K562 (cell line): ENCODE results near the gene PHETA2. TPM values are rescaled to one million over a fixed set of nuclear protein-coding genes. Genes with fewer than 3 reads are reported as not detected.

Source experiments
- ARID2 ChIP-seq: fragments of 450-650 bp; IDR thresholded peaks from 2 replicates; pipeline ENCODE4 v1.6.1; 2017; ENCODE audit warnings: antibody characterized with exemption, mild to moderate bottlenecking
- BMI1 ChIP-seq: fragments of 150-350 bp; IDR thresholded peaks from 2 replicates; pipeline ENCODE4 v1.6.1; 2014; ENCODE audit warnings: low read length
- CBFA2T2 ChIP-seq: fragments of 450-650 bp; conservative IDR thresholded peaks from 2 replicates; pipeline ENCODE4 v1.6.1; 2017; ENCODE audit warnings: mild to moderate bottlenecking
- ELF2 ChIP-seq: fragments of 250-450 bp; sonication (Bioruptor Pico); IDR thresholded peaks from 2 replicates; pipeline ENCODE4 v1.5.0; 2021; ENCODE audit warnings: mild to moderate bottlenecking
- GABPB1 ChIP-seq: sonication (generic); formaldehyde crosslinking; IDR thresholded peaks from 2 replicates; pipeline ENCODE4 v1.8.0; 2022; ENCODE audit warnings: mild to moderate bottlenecking, missing genetic modification reagents
- HNRNPUL1 ChIP-seq: fragments of 200-400 bp; formaldehyde crosslinking; IDR thresholded peaks from 2 replicates; pipeline ENCODE4 v1.6.1; 2017; ENCODE audit warnings: low read length
- KDM1A ChIP-seq, 2 experiments: fragments of 450-650 bp; IDR thresholded peaks; 2 replicates each; pipeline ENCODE4 v1.6.1; 2016; ENCODE audit warnings: mild to moderate bottlenecking in 2 of 2
- MTA1 ChIP-seq: fragments of 450-650 bp; IDR thresholded peaks from 2 replicates; pipeline ENCODE4 v1.6.1; 2017; ENCODE audit warnings: borderline replicate concordance
- NFE2L1 ChIP-seq: fragments of 450-650 bp; IDR thresholded peaks from 2 replicates; pipeline ENCODE4 v1.6.1; 2016; ENCODE audit warnings: missing genetic modification characterization, low read depth, mild to moderate bottlenecking, missing compliant biosample characterization, moderate library complexity, borderline replicate concordance
- NFXL1 ChIP-seq: fragments of 450-650 bp; formaldehyde crosslinking; IDR thresholded peaks from 2 replicates; pipeline ENCODE4 v1.4.0; 2021; ENCODE audit warnings: mild to moderate bottlenecking
- PHF8 ChIP-seq: fragments of 200-600 bp; sonication (generic); IDR thresholded peaks from 2 replicates; pipeline ENCODE4 v1.6.1; 2012; ENCODE audit warnings: mixed run types, mild to moderate bottlenecking, inconsistent platforms, low read length, moderate library complexity, borderline replicate concordance
- POLR2B ChIP-seq: fragments of 450-650 bp; IDR thresholded peaks from 2 replicates; pipeline ENCODE4 v1.6.1; 2018; ENCODE audit warnings: low read depth; ENCODE audit not compliant: partially characterized antibody
- SIX5 ChIP-seq, 2 experiments: IDR thresholded peaks; 2 replicates each; pipeline ENCODE4 v1.6.1; 2011; ENCODE audit warnings: low read length in 2 of 2, borderline replicate concordance in 1 of 2, low read depth in 1 of 2, mild to moderate bottlenecking in 1 of 2, moderate library complexity in 1 of 2; ENCODE audit not compliant: insufficient read depth in 1 of 2
- TAF1 ChIP-seq: IDR thresholded peaks from 2 replicates; pipeline ENCODE4 v1.6.1; 2011; ENCODE audit warnings: mild to moderate bottlenecking, low read length, moderate library complexity; ENCODE audit not compliant: insufficient read depth, control insufficient read depth, severe bottlenecking; ENCODE audit errors: extremely low read depth
- TARDBP ChIP-seq: fragments of 450-650 bp; IDR thresholded peaks from 2 replicates; pipeline ENCODE4 v1.6.1; 2016
- TRIM24 ChIP-seq, 2 experiments: fragments of 450-650 bp; IDR thresholded peaks; 2 replicates each; pipeline ENCODE4 v1.6.1; 2016
- ZFP30 ChIP-seq: fragments of 250-450 bp; sonication (Bioruptor Pico); IDR thresholded peaks from 2 replicates; pipeline ENCODE4 v1.8.0; 2022; ENCODE audit warnings: moderate library complexity, mild to moderate bottlenecking, inconsistent platforms, borderline replicate concordance
- ZNF561 ChIP-seq: fragments of 450-650 bp; formaldehyde crosslinking; conservative IDR thresholded peaks from 2 replicates; pipeline ENCODE4 v1.4.0; 2020; ENCODE audit warnings: mild to moderate bottlenecking, moderate library complexity
- polyA plus RNA-seq, 8 experiments: library from polyadenylated mRNA; depleted of rRNA in 4 of 8; stranded (reverse) in 5 of 8; unstranded in 3 of 8; fragments of >200 nt; fragmentation: Nextera tagmentation in 2 of 8; fragmentation: Illumina TruSeq in 1 of 8; extraction: Ambion mirVana in 2 of 8; extraction: Trizol in 1 of 8; gene quantifications; 2 replicates each; pipeline versions ENCODE4 v1.2.1 to v1.2.3, GENCODE V29; 2011 to 2014; ENCODE audit warnings: inconsistent platforms in 1 of 8, missing spikeins in 1 of 8
- total RNA-seq, 7 experiments: library from RNA; depleted of rRNA in 6 of 7; stranded (reverse); fragments of >200 nt in 6 of 7; fragmentation: Illumina TruSeq in 2 of 7; extraction: Trizol in 2 of 7; gene quantifications; 2 replicates each; pipeline versions ENCODE4 v1.2.1 to v1.2.3, GENCODE V29; 2011 to 2021; ENCODE audit warnings: low replicate concordance in 1 of 7
- TF ChIP-seq, protein P1 (sequence below): fragments of 450-650 bp; IDR thresholded peaks from one replicate; pipeline ENCODE4 v1.6.1; 2018; ENCODE audit warnings: mild to moderate bottlenecking, moderate library complexity; ENCODE audit not compliant: partially characterized antibody
- TF ChIP-seq, protein P2 (sequence below): fragments of 250-450 bp; sonication (Bioruptor Pico); IDR thresholded peaks from 2 replicates; pipeline ENCODE4 v1.6.1; 2021; ENCODE audit warnings: mild to moderate bottlenecking
- TF ChIP-seq, protein P3 (sequence below), 2 experiments: fragments of 450-650 bp in 1 of 2; sonication (generic) in 1 of 2; formaldehyde crosslinking; conservative IDR thresholded peaks; 2 replicates each; pipeline versions ENCODE4 v1.4.0 to v1.8.1; 2020 to 2022; ENCODE audit warnings: mild to moderate bottlenecking in 1 of 2, missing genetic modification reagents in 1 of 2
- TF ChIP-seq, protein P4 (sequence below): sonication (generic); formaldehyde crosslinking; IDR thresholded peaks from 2 replicates; pipeline ENCODE4 v1.8.0; 2023; ENCODE audit warnings: mild to moderate bottlenecking, missing genetic modification reagents

PHETA2 gene
- total and polyA plus RNA-seq, 9 of the 15 experiments (the other 6 are each of a cell fraction or from before 2014, with no cell fraction given), result 0.07 to 0.22 (median 0.08) TPM; not detected in 5

DNA sequence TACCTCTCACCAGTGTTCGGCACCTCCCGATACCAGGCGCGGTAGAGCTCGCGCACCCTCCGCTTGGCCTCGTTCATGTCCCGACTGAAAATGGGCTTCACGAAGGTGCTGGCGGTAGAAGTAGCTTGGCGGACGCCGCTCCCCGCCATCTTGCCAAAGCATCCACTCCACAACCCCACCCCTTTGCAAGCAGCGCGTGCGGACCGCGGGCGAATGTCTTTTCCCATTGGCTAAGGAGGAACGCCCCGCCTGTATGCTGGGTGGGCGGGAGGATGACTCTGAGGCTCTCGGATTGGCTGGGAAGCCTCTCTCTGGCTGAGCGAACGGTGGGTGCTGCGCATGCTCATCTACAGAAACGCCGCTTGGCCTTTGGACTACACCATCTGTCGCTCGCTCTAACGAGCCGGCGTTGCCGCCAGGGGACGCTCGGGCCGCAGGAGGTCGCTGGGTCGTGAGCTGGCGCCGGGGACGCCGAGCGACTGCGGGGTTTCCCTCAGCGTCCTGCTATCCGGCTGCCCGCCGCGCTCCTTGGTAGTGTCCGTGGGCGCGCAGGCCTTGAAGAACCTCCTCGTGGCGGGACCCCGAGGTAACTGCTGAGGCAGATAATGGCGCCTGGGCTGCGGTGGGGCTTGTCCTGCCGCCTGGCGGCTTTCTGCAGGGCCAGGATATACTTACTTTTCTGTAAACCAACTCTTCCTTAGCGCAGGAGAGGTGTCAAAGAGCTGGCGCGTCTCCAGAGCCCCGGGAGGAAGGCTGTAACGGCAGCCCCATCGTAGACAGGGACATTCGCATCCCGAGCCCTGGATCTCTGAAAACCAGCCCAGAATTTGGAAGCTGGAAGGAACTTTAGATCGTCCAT lies 16.8 kb downstream of the PHETA2 start, which contains the start of gene NDUFA6 (continued):
- TF ChIP-seq, protein P1, sequence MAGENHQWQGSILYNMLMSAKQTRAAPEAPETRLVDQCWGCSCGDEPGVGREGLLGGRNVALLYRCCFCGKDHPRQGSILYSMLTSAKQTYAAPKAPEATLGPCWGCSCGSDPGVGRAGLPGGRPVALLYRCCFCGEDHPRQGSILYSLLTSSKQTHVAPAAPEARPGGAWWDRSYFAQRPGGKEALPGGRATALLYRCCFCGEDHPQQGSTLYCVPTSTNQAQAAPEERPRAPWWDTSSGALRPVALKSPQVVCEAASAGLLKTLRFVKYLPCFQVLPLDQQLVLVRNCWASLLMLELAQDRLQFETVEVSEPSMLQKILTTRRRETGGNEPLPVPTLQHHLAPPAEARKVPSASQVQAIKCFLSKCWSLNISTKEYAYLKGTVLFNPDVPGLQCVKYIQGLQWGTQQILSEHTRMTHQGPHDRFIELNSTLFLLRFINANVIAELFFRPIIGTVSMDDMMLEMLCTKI, result no peak
- peak; percentile 96; the same call in 1 of the 2 replicates for TF ChIP-seq PHF8
- TF ChIP-seq NFE2L1 (tag), result no peak
- TF ChIP-seq, protein P2, sequence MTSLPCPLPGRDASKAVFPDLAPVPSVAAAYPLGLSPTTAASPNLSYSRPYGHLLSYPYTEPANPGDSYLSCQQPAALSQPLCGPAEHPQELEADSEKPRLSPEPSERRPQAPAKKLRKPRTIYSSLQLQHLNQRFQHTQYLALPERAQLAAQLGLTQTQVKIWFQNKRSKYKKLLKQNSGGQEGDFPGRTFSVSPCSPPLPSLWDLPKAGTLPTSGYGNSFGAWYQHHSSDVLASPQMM, result no peak
- TF ChIP-seq, protein P3, sequence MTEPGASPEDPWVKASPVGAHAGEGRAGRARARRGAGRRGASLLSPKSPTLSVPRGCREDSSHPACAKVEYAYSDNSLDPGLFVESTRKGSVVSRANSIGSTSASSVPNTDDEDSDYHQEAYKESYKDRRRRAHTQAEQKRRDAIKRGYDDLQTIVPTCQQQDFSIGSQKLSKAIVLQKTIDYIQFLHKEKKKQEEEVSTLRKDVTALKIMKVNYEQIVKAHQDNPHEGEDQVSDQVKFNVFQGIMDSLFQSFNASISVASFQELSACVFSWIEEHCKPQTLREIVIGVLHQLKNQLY (CRISPR knock-in tag; conservative IDR thresholded peaks at IDR 0.05), result no peak
- TF ChIP-seq TAF1, result peak; percentile 82
- TF ChIP-seq ELF2, result 0 out of 2 replicates have a peak, but pooled peaks have one; percentile 23
- TF ChIP-seq NFXL1 (CRISPR knock-in tag), result no peak
- TF ChIP-seq GABPB1 (CRISPR knock-in tag), result peak; percentile 78; the same call in 1 of the 2 replicates
- TF ChIP-seq, protein P4, sequence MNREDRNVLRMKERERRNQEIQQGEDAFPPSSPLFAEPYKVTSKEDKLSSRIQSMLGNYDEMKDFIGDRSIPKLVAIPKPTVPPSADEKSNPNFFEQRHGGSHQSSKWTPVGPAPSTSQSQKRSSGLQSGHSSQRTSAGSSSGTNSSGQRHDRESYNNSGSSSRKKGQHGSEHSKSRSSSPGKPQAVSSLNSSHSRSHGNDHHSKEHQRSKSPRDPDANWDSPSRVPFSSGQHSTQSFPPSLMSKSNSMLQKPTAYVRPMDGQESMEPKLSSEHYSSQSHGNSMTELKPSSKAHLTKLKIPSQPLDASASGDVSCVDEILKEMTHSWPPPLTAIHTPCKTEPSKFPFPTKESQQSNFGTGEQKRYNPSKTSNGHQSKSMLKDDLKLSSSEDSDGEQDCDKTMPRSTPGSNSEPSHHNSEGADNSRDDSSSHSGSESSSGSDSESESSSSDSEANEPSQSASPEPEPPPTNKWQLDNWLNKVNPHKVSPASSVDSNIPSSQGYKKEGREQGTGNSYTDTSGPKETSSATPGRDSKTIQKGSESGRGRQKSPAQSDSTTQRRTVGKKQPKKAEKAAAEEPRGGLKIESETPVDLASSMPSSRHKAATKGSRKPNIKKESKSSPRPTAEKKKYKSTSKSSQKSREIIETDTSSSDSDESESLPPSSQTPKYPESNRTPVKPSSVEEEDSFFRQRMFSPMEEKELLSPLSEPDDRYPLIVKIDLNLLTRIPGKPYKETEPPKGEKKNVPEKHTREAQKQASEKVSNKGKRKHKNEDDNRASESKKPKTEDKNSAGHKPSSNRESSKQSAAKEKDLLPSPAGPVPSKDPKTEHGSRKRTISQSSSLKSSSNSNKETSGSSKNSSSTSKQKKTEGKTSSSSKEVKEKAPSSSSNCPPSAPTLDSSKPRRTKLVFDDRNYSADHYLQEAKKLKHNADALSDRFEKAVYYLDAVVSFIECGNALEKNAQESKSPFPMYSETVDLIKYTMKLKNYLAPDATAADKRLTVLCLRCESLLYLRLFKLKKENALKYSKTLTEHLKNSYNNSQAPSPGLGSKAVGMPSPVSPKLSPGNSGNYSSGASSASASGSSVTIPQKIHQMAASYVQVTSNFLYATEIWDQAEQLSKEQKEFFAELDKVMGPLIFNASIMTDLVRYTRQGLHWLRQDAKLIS (CRISPR knock-in tag), result 0 out of 2 replicates have a peak, but pooled peaks have one; percentile 59
- TF ChIP-seq KDM1A (IDR thresholded peaks at IDR 0.05), result no peak
- no peak for TF ChIP-seq SIX5 (IDR thresholded peaks at IDR 0.05; ENCODE audit: borderline replicate concordance in 1 of 2, insufficient read depth in 1 of 2, low read depth in 1 of 2, low read length in 2 of 2)
- no peak for TF ChIP-seq HNRNPUL1
- no peak for TF ChIP-seq ZFP30 (CRISPR knock-in tag)
- TF ChIP-seq POLR2B, result peak; percentile 77
- no peak for TF ChIP-seq MTA1
- TF ChIP-seq TARDBP, result no peak
- TF ChIP-seq CBFA2T2, result no peak
- TF ChIP-seq ZNF561, result no peak
- TF ChIP-seq TRIM24 (IDR thresholded peaks at IDR 0.05), result no peak
- no peak for TF ChIP-seq ARID2
- TF ChIP-seq BMI1, result no peak
